Inflammatory macrophage treated with lipopolysaccharide for 1 hour (primary cell): Measurements from ENCODE around the gene RHBDD2.
"Not testable (repeated sequence)": the region's sequence is repeated elsewhere in the genome, so short reads cannot be mapped to it uniquely, and the experiment has no call there.

Source experiments
- DNase-seq, 2 donors: peaks; one replicate each; pipeline ENCODE4 v3.0.0-alpha.2; 2020 to 2022

Gene RHBDD2

GRCh38 chr7:75878769-75879611, at the start of gene RHBDD2:
Gene RHBDD2 (plus strand): TSS chr7:75879034. CDS start chr7:75879083, 49 bp downstream.
- DNase-seq: peak; percentile 92 to 97

GRCh38 chr7:75829656-75830055, 49.2 kb upstream of the RHBDD2 start:
- DNase-seq: not testable (repeated sequence)

- no peak for DNase-seq
Measured at GRCh38 chr7:75830978-75831377, 47.9 kb upstream of the RHBDD2 start.

- not testable (repeated sequence) for DNase-seq
Measured at GRCh38 chr7:75833662-75834061, 45.2 kb upstream of the RHBDD2 start.

- DNase-seq: no peak
Measured at GRCh38 chr7:75835688-75836285, 43.0 kb upstream of the RHBDD2 start.

- no peak for DNase-seq
Measured at GRCh38 chr7:75836798-75837197, 42.0 kb upstream of the RHBDD2 start.

- peak in 1 of 2 donors; percentile 44 for DNase-seq
Measured at GRCh38 chr7:75838281-75838930, 40.4 kb upstream of the RHBDD2 start.

- DNase-seq: no peak
Measured at GRCh38 chr7:75840029-75840428, 38.8 kb upstream of the RHBDD2 start.

- DNase-seq: peak; percentile 95 to 98
Measured at GRCh38 chr7:75842836-75843446, 35.9 kb upstream of the RHBDD2 start.

- DNase-seq: no peak
Measured at GRCh38 chr7:75843613-75844116, 35.2 kb upstream of the RHBDD2 start.

- no peak for DNase-seq
Measured at GRCh38 chr7:75844158-75844557, 34.7 kb upstream of the RHBDD2 start.

- not testable (repeated sequence) for DNase-seq
Measured at GRCh38 chr7:75845132-75845531, 33.7 kb upstream of the RHBDD2 start.

GRCh38 chr7:75847707-75848106, 31.1 kb upstream of the RHBDD2 start:
- peak; percentile 60 to 65 for DNase-seq

GRCh38 chr7:75849573-75849972, 29.3 kb upstream of the RHBDD2 start:
- DNase-seq: no peak

GRCh38 chr7:75850235-75850634, 28.6 kb upstream of the RHBDD2 start:
- peak; percentile 56 to 79 for DNase-seq

GRCh38 chr7:75854233-75854632, 24.6 kb upstream of the RHBDD2 start:
- peak; percentile 66 to 85 for DNase-seq

GRCh38 chr7:75854813-75855345, 24.0 kb upstream of the RHBDD2 start:
- peak in 1 of 2 donors; percentile 35 for DNase-seq

- DNase-seq: peak; percentile 92 to 93
Measured at GRCh38 chr7:75856536-75856935, 22.3 kb upstream of the RHBDD2 start.

- DNase-seq: no peak
Measured at GRCh38 chr7:75858410-75858809, 20.4 kb upstream of the RHBDD2 start.

GRCh38 chr7:75861636-75862035, 17.2 kb upstream of the RHBDD2 start:
- peak; percentile 92 to 98 for DNase-seq

GRCh38 chr7:75864251-75864650, 14.6 kb upstream of the RHBDD2 start:
- not testable (repeated sequence) for DNase-seq

GRCh38 chr7:75866114-75866488, 12.7 kb upstream of the RHBDD2 start:
- DNase-seq: no peak
